ENCODE data around the gene KCNK15. TPM values are rescaled to one million over a fixed set of nuclear protein-coding genes. Genes with fewer than 3 reads are reported as not detected.
"Not testable (repeated sequence)": the region's sequence is repeated elsewhere in the genome, so short reads cannot be mapped to it uniquely, and the experiment has no call there.

KCNK15 gene
- total RNA-seq, result 1 to 10 TPM; 2.5 to 5.1 (median 3.4) TPM

GRCh38 chr20:44745598-44746366 lies at the start of gene KCNK15:
KCNK15 (plus strand) TSS chr20:44745865; CDS start chr20:44745911, 46 bp downstream.
- Histone ChIP-seq H3K27ac (peak within 1 kb of the TSS in 2 of 3 donors; percentile 74 to 82), H3K4me1 (peaks cover 18 to 27% of the 10 kb centered on the region in 2 donors), H3K4me3 (replicated peaks in 1 of 3) (peak within 1 kb of the TSS in 2 of 3 donors; percentile 33 to 54), H3K9me3 (no peaks in the 10 kb centered on the region), H3K36me3 (no peaks in the 10 kb centered on the region), H3K27me3 (no peaks in the 10 kb centered on the region)
- peak in 1 of 2 donors; percentile 27 for TF ChIP-seq POLR2A (IDR thresholded peaks at IDR 0.05)
- TF ChIP-seq CTCF (IDR thresholded peaks at IDR 0.05), result no peak
- intact Hi-C loops (cut with DNase I), result loop anchor here (5.0 kb wide), 1 partner anchor 122 kb away; no protein-coding TSS in a partner anchor
- peak; percentile 42 to 44 for DNase-seq
- WGBS, 2 donors, result 5 to 6% methylated on average over 33 to 51 of the region's 81 CpGs

GRCh38 chr20:44696315-44696714 lies 49.4 kb upstream of the KCNK15 start:
- H3K4me1 ChIP-seq, result peaks cover 0 to 16% of the 10 kb centered on the region in 2 donors
- TF ChIP-seq POLR2A (IDR thresholded peaks at IDR 0.05) (no peak), CTCF (IDR thresholded peaks at IDR 0.05) (no peak)
- no peaks in the 10 kb centered on the region for H3K9me3 ChIP-seq
- H3K27me3 ChIP-seq, result no peaks in the 10 kb centered on the region
- H3K27ac ChIP-seq, result peak overlapping the region in 1 of 3 donors; percentile 30
- no peak for DNase-seq
- H3K36me3 ChIP-seq, result no peaks in the 10 kb centered on the region
- H3K4me3 ChIP-seq (replicated peaks in 1 of 3), result no peak overlapping the region
- intact Hi-C loops (cut with DNase I), result no loop called here
- WGBS, 2 donors, result 88 to 97% methylated on average over 3 of the region's 3 CpGs

GRCh38 chr20:44697041-44697440 lies 48.6 kb upstream of the KCNK15 start:
- H3K27me3 ChIP-seq; H3K9me3 ChIP-seq; H3K4me3 ChIP-seq (replicated peaks in 1 of 3); intact Hi-C loops (cut with DNase I); H3K27ac ChIP-seq; H3K36me3 ChIP-seq; DNase-seq: not testable (repeated sequence)
- peaks cover 3 to 23% of the 10 kb centered on the region in 2 donors for H3K4me1 ChIP-seq
- 94 to 97% methylated on average over 5 of the region's 5 CpGs for WGBS, 2 donors

- H3K27me3 ChIP-seq, result no peaks in the 10 kb centered on the region
- DNase-seq, result no peak
- no peaks in the 10 kb centered on the region for H3K36me3 ChIP-seq
- H3K4me3 ChIP-seq (replicated peaks in 1 of 3), result no peak overlapping the region
- H3K27ac ChIP-seq, result no peak overlapping the region
- TF ChIP-seq POLR2A (IDR thresholded peaks at IDR 0.05), result no peak
- TF ChIP-seq CTCF (IDR thresholded peaks at IDR 0.05), result no peak
- intact Hi-C loops (cut with DNase I), result no loop called here
- peaks cover 3 to 31% of the 10 kb centered on the region in 2 donors for H3K4me1 ChIP-seq
- no peaks in the 10 kb centered on the region for H3K9me3 ChIP-seq
- WGBS, 2 donors, result 59 to 82% methylated on average over 2 to 3 of the region's 3 CpGs
Observed at GRCh38 chr20:44698351-44698750, 47.3 kb upstream of the KCNK15 start.

GRCh38 chr20:44700306-44700705 lies 45.4 kb upstream of the KCNK15 start:
- no peaks in the 10 kb centered on the region for H3K36me3 ChIP-seq
- H3K27me3 ChIP-seq, result no peaks in the 10 kb centered on the region
- no peak for TF ChIP-seq CTCF (IDR thresholded peaks at IDR 0.05)
- TF ChIP-seq POLR2A (IDR thresholded peaks at IDR 0.05), result no peak
- WGBS, 2 donors, result 92 to 93% methylated on average over 5 to 11 of the region's 11 CpGs
- no peaks in the 10 kb centered on the region for H3K9me3 ChIP-seq
- DNase-seq, result no peak
- H3K4me3 ChIP-seq (replicated peaks in 1 of 3), result no peak overlapping the region
- intact Hi-C loops (cut with DNase I), result no loop called here
- H3K4me1 ChIP-seq, result peaks cover 3 to 27% of the 10 kb centered on the region in 2 donors
- H3K27ac ChIP-seq, result no peak overlapping the region

All from thyroid gland (tissue), 4 donors.